Astrocyte (in vitro differentiated cells and primary cell): ENCODE results near the gene SCFD1.

Experiments used
- EZH2 ChIP-seq: IDR thresholded peaks from 2 replicates; pipeline ENCODE4 v1.6.1; 2012; ENCODE audit warnings: mild to moderate bottlenecking, low read length, inconsistent platforms; ENCODE audit not compliant: insufficient read depth
- TF ChIP-seq, protein P1 (sequence below): IDR thresholded peaks from 2 replicates; pipeline ENCODE4 v1.5.1; 2011; ENCODE audit warnings: low read depth, mild to moderate bottlenecking, inconsistent platforms, low read length, moderate library complexity; ENCODE audit not compliant: insufficient read depth

GRCh38 chr14:30630248-30630647 is 8.1 kb downstream of the SCFD1 start:
- TF ChIP-seq EZH2: no peak
- TF ChIP-seq, protein P1, sequence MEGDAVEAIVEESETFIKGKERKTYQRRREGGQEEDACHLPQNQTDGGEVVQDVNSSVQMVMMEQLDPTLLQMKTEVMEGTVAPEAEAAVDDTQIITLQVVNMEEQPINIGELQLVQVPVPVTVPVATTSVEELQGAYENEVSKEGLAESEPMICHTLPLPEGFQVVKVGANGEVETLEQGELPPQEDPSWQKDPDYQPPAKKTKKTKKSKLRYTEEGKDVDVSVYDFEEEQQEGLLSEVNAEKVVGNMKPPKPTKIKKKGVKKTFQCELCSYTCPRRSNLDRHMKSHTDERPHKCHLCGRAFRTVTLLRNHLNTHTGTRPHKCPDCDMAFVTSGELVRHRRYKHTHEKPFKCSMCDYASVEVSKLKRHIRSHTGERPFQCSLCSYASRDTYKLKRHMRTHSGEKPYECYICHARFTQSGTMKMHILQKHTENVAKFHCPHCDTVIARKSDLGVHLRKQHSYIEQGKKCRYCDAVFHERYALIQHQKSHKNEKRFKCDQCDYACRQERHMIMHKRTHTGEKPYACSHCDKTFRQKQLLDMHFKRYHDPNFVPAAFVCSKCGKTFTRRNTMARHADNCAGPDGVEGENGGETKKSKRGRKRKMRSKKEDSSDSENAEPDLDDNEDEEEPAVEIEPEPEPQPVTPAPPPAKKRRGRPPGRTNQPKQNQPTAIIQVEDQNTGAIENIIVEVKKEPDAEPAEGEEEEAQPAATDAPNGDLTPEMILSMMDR: no peak
